DMS 273 treated with DMSO at 0.1 percent for 48 hours (cell line): ENCODE data around the gene DCHS2.
A peak's percentile ranks its signal among the peaks of the same experiment; 100 is the strongest.

ENCODE experiments used
- DNase-seq: peaks from one replicate; lab custom pipeline; 2025; lab: John Stamatoyannopoulos, UW

The DCHS2 gene, protein sequence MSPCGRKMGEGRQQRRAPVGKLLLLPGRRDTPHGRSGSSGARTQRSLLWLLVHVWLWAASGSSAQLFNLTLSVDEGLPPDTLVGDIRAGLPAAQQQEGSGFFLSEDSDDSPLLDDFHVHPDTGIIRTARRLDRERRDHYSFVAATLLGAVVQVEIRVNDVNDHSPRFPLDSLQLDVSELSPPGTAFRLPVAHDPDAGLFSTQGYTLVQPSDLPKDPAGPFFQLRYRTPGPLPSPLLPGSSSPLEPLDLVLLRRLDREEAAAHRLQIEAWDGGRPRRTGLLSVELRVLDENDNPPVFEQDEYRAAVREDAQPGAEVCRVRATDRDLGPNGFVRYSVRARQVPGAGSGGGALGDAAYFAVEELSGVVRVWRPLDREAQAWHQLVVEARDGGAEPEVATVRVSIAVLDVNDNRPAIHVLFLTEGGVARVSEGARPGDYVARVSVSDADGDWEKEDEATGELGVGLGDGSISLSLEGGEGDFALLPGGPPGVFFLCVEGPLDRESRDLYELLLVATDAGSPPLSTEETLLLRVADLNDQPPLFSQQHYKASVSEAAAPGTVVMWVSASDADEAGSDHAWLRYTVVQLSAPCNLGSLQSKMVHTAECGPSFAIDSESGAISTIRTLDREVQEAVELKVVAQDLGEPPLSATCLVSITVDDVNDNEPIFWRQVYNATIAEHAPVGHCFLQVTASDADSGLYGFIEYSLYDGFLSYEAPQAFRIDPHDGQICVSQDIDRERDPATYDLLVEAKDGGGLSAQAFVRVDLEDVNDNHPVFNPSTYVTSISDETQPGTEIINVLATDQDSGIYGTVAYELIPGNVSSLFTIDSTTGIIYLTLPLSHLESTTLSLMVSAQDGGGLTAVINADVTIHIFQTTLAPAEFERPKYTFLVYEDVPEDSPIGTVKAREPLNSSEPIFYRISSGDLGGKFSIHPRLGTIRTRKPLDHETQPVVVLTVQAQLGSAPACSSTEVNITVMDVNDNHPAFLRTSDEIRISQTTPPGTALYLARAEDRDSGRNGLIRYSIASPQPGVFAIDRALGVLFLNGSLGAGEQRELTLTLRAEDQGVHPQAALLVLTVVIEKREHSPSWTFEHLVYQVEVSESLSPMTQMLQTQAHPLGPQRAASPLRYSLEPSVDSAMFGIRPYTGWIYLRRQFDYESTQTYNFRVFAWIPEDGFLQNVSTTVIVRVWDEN (N-terminal part only)

DNA sequence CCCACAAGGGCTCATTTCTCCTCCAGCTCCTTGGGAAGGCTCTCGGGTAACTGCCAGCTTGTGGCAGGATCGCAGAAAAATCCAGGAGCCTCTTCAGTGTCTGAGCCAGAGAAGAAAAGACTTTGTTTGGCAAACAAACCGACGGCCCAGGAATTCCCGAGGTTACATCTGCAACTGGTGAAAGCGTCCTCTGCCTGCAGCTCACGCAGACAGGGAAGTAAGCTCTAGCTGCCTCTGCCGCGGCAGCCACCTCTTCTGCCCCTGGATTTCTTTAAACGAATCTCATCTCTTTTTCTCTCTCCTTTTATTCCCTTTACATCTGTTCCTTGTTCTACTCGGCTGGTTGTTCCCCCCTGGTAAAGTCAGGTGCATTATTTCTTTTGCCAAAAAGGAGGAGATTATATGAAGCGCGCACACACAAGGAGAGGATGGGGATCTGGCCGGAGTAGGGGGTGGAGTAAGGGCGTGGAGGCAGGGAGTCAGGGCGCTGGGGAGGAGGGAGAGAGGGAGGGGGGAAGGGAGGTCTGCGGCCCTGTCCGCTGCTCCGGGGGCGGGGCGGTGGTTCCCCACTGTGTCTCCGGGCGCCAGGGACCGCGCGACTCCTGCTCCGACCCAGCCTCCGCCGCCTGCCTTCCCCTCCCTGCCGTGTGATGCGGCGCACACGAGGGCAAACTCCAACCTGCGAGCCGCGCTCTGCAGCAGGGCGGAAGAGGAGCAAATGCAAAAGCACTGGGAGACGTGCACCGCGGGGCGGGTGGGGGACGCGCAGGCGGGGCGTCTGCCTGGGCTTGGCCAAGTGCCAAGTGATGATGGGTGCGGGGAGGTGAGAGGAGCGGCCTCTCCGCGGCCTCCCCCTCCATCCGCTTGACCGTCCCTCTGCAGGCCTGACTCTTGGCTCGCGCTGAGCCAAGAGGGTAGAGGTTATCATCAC lies at the start of gene DCHS2:
Gene DCHS2, minus strand, starts transcription at position 459 of the 931 bp plus-strand sequence. Its CDS starts 444 bp downstream, at position 15.
- DNase-seq, result no peak

DNA sequence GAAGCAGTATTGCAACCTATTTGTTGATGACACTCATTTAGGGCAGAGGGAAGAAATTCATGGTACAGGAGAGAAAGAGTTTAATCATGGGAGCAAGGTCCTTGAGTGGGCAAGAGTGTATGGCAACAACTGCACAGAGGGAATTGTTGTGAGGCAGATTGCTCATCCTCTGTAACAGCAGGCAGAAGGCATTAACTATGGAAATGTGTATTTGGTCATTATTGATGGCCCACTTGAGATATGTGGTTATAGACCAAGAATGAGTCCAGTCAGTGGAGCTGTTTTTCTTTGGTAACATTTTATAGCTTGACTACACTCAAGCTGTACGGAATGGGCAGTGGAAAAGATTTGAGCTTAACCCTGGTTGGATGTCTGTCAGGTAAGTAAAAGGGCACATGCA lies 42.7 kb upstream of the DCHS2 start:
- DNase-seq, result no peak

DNA sequence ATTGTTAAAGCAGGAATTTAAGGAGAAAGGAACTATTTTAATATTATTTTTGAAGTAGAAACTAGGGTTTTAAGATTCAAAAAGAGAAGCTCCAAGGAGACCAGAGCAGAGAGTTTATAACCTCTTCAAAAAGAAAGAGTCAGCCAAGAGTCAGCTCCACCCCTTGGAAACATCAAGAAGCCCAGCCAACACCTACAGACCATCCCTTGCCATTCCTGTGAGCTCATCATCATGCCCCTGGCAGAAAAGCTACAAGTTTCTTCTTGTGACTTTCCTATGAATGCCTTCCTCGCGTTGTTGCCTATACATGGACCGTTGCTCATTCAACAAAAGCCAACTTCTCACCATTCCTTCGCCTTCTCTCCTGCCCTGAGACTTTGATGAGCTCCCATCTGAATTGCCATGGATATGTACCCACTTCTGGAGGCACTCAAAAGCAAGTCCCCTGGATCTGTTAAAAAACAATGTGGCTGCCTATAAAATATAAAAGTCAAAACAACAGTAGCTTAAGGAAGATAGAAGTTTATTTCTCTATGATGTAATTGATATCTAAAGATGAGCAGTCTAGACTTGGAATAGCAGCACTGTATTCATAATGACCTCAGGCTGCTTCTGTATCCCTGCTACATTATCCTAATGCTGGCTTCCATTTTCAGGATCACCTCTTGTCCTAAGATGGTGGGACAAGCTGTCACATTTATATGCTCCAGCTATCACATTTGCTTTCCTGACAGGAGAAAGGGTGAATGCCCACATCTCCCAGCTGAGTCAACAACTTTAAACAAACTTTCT lies 38.3 kb upstream of the DCHS2 start:
- no peak for DNase-seq

DNA sequence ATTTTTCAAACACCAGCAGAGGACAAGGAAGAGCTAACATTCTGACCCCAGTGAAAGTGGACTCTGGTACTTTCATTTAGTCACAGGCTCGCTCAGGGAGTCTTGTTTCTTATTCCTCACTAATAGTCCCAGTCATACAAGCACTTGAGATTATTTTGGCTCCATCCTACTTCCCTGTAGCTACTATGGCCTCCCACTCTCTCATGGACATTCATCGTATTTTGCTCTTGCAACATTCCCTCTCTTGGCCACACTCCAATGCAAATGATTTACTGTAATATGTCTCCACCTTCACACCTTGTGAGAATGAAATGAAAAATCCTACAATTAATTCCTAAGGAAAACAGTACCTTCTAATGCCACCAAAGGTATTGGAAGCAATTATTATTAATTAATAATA lies 37.3 kb upstream of the DCHS2 start:
- DNase-seq, result no peak

DNA sequence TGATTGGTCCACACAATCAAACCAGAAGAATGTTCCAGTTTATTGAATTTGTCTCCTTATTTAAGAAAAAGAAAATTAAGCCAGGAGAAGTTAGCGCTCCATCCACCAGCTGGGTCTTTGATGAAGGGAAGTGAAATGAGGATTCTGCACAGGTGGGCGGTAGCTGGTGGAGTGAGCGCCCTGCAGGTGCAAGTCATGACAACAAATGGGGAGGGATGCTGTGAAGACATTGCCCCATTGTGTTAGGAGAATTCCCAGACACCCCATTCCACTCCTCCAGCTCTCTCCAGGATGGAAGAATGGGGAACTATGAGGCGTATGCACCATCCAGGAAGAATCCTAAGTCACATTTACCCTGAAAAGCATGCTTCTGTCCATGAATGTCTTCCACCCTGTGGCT lies 35.7 kb upstream of the DCHS2 start:
- DNase-seq, result no peak

DNA sequence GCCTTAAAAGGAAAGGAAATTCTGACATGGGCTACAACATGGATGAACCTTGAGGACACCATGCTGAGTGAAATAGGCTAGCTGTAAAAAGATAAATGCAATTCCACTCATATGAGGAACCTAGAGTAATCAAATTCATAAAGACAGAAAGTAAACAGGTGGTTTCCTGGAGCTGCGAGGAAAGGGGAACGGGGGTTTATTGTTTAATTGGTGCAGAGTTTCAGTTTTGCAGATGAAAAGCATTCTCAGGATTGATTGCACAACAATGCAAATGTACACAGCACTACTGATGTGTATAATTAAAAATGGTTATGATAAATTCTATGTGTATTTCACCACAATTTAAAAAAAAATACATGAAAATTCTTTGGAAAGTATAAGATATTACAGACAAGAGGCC lies 34.6 kb upstream of the DCHS2 start:
- no peak for DNase-seq

DNA sequence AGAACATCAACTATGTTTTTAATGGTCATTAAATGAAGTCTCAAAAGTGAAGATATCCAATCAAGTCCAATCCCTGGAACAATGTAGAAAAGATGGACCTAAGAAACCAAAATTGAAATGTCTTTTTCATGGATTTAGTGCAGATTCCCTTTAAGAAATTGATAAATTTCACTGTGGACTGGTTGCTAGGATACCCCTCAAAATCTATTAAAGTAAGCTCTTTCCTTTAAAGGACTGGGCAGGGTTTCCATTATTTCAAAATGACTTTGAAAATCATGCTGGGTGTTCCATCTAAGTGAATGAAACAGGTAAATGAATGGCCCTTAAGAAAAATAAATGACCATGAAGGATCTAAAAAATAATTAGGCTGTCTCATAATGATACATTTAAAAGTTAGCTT lies 30.0 kb upstream of the DCHS2 start:
- DNase-seq, result no peak

DNA sequence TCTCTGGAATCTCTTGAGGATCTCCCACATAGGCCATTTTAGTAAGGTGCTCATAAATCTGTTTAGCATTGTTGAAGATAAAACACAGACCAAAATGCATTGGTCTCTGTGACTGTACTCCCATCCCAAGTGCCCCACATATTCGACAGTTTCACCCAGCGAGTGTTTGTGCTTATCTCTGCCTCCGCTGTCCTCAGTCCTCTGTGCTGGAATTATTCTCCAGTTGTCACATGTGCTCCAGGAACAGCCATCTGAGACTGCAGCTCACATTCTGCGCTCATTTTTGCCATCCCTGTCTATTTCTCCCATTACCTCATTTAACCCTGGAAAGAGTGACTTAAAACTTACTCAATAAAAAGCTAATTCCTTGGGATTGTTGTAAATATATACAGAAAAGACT lies 27.6 kb upstream of the DCHS2 start:
- no peak for DNase-seq

DNA sequence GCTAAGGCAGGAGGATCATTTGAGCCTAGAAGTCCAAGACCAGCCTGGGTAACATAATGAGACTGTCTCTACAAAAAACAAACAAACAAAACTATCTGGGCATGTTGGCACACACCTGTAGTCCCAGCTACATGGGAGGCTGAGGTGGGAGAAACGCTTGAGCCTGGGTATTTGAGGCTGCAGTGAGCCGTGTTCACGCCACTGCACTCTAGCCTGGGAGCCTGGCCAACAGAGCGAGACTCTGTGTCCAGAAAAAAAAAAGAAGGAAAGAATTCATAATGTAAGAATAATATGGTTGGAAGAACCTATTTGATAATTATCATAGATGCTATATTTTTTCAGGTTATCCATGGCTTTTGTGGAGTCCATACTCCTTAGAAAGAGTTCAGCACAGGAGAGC lies 26.0 kb upstream of the DCHS2 start:
- DNase-seq, result no peak

DNA sequence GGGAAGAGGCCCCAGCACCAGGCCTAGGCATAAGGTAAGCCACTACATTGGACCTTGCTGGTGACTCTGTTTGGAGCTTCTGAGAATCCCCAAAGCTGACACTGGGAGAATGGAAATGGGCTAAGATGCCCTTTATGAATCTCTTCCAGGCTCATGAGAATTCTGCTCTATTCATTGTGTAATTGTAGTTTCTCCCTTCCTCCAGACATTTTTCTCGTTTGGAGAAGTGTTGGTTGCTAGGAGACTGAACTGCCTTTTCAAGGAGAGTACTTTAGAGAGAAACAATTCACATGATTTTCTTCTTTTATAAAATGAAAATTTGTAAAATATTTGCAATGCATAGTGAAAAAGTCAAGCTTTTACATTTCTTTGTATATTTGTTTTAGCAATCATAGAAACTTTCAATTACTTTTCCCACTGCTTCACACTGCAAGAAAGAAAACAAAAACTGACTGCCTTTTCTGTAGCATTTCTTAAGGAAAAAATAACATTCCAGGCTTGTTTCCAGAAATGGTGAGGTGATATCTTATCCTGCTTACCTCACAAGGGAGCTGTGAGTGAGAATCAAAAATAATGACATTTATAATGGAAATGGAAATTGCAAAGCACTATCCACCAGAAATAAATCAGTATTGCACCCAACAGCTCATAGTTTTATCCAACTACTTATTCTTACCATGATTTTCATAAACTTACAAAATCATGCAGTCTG lies 24.9 kb upstream of the DCHS2 start:
- DNase-seq, result no peak

DNA sequence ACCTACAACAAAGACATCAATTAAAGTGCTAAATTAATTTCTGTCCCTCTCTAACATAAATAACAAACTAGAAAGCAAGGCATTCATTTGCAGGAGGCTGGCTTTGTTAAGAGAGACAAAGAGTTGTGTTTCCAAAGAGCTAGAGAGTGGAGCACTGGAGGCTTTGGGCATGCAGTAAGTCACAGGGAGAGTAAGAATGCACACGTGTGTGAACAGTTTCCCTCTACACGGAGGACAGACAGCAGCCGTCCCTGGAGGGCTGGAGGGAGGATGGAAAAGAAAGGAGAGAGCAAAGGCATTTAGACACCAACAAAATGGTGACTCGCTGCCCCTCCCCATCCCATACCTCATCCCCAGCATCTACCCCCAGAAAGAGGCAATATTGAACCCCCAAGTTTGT lies 20.4 kb upstream of the DCHS2 start:
- no peak for DNase-seq

DNA sequence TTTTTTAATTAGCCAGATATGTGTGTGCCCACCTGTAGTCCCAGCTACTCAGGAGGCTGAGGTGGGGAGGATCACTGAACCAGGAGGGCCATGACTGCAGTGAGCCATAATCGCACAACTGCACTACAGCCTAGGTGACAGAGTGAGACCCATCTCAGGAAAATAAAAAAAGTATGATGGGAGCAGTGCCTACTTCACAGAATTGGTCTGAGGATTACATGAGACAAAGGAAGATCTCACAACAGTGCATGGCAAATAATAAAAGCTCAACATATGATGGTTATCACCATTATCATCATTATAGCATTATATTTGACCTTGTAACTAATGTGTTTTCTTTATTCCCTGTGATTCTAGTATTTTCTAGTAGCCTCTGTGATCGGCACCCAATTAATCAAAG lies 19.9 kb upstream of the DCHS2 start:
- no peak for DNase-seq

DNA sequence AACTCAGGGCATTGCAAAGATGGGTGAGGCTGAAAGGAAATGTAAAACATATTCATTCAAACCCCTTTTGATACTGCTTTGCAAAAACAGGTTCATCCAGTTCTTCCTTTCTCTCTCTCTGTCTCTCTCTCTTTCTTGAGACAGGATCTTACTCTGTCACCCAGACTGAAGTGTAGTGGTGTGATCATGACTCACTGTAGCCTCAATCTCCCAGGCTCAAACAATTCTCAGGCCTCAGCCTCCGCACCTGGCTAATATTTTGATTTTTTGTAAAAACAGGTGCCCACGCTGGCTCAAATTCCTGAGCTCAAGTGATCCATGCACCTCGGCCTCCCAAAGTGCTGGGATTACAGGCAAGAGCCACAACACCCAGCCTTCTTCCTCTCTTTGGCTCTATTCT lies 15.6 kb upstream of the DCHS2 start:
- DNase-seq, result no peak

DNA sequence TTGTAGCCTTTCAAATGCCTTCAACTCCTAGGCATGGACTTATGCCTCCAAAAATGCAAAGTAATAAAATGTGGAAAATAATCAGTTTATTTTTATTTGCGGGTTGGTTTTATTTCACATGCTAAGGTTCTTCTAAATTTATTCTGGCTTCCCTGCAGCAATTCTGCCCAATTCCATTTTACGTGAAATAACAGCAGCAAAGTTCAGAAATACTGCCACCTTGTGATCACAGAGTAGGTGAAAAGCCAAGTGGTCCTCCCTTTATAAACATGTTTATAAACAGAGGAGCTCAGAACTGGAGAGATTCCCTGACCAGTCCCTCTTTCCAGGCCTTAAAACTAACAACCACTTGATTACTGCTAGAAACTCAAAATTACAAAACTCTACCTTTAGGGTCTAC lies 14.7 kb upstream of the DCHS2 start:
- DNase-seq, result no peak

DNA sequence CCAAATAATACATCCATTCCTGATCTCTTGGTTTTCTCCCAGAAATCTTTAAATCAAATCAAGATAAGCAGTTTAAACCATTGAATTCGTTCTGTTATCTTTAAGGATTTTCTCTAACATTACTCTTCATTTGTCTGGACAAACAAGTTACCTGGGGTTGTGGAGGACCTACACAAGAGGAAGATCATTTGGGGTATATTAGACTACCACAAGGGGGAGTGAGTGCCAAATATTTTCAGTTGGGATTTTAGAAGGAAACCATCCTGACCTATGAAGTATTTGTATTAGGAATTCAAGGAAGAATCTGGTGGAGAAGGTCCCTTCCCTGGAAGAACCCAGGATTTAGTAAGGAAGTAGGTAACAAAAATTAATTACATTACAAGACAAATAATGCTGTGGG lies 12.0 kb upstream of the DCHS2 start:
- peak; percentile 6 for DNase-seq

DNA sequence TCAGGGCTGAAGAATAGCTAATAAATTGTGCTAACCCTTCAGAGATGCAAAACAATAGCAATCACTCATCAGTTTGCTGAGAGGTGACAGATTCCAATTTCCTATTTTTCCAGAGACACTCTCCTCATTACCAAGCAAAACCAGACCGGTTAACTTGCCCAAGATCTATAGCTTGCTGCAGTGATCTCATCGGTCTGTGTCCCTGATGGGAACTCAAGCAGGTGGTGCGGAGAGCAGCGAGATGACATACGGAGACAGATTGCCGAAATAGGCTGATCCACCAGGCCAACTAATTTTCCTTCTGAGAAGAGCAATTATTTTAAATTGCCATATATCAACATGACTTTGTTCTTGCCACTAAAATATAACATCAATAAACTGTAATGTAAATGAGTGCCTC lies 10.5 kb upstream of the DCHS2 start:
- no peak for DNase-seq

DNA sequence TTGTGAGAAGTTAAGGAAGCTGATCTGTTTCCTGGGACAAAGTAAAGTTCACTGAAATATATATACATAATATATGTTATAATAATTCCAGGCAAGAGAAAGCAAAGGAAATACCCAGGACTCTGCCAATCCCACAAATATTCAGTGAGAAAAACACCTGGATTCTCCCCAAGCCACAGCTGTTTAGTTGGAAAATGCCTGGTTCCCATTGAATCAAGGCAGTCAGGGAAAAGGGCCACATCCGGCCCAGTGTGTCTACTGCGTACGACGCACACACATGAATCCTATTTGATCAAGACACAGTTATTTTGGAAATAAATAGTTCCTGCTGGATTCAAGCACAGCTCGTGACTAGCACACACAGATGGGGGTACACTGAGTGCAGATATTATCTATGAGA lies 6.3 kb upstream of the DCHS2 start:
- no peak for DNase-seq

DNA sequence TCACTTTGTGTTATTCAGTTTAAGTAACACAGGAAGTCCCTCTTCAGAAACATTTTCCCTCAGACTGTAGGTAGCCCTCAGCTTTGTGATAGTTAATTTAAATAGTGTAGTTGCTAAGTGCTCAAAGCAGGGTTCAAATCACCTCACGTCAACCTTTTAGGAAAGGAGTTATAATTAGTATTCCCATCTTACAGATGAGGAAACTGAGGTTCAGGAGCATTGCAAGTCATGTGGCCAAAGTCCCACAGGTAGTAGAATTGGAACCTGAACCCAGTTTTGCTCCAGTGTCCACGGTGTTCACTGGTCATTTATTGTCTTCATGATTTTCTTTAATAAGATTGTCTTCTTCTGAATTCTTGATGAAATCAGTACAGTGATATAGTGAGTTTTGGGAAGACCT lies 4.3 kb upstream of the DCHS2 start:
- DNase-seq, result no peak

DNA sequence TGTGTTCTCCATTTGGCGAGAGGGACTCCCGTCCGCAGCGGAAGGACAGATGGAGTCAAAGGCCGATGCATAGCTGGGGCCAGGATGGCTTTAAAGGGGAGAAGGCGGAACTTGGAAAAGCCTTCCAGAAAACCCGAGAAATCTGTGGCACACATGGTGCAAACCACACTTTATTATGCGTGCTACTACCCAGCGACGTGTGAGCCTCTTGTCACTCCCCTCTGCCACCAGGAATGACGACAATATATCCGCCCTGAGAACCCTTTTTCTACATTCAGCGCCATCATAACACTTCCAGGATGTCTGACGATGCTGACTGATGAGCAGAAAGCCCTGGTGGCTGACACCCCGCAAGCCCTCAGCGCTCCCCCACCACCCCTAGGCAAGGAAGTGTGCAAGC lies 689 bp upstream of the DCHS2 start:
- DNase-seq, result no peak
